CD4-positive, alpha-beta T cell treated with Interleukin-6 at 100 ng/mL for 8 hours (primary cell): ENCODE measurements around the gene OSBPL1A.
"Not testable (repeated sequence)": the region's sequence is repeated elsewhere in the genome, so short reads cannot be mapped to it uniquely, and the experiment has no call there.

ENCODE experiments used
- DNase-seq: peaks from one replicate; pipeline ENCODE4 v3.0.0-alpha.2; 2020; ENCODE audit warnings: mixed read lengths, low spot score

Gene OSBPL1A

GRCh38 chr18:24397131-24397693 lies 412 bp downstream of the OSBPL1A start:
- peak; percentile 4 for DNase-seq

- DNase-seq, result no peak
Observed at GRCh38 chr18:24396082-24396633, 1.5 kb downstream of the OSBPL1A start.

GRCh38 chr18:24395049-24395795 lies 2.4 kb downstream of the OSBPL1A start:
- DNase-seq, result no peak

- DNase-seq, result no peak
Observed at GRCh38 chr18:24388957-24389356, 8.7 kb downstream of the OSBPL1A start.

- DNase-seq, result no peak
Observed at GRCh38 chr18:24386681-24387080, 10.9 kb downstream of the OSBPL1A start.

- no peak for DNase-seq
Observed at GRCh38 chr18:24381126-24381525, 16.5 kb downstream of the OSBPL1A start.

GRCh38 chr18:24380163-24380747 lies 17.4 kb downstream of the OSBPL1A start:
- no peak for DNase-seq

GRCh38 chr18:24378598-24378997 lies 19.0 kb downstream of the OSBPL1A start:
- DNase-seq, result no peak

GRCh38 chr18:24376531-24376930 lies 21.1 kb downstream of the OSBPL1A start:
- DNase-seq, result not testable (repeated sequence)

- no peak for DNase-seq
Observed at GRCh38 chr18:24373328-24373727, 24.3 kb downstream of the OSBPL1A start.

- no peak for DNase-seq
Observed at GRCh38 chr18:24372279-24372872, 25.2 kb downstream of the OSBPL1A start.

- no peak for DNase-seq
Observed at GRCh38 chr18:24370120-24370519, 27.5 kb downstream of the OSBPL1A start.

- DNase-seq, result no peak
Observed at GRCh38 chr18:24369426-24369825, 28.2 kb downstream of the OSBPL1A start.

- DNase-seq, result no peak
Observed at GRCh38 chr18:24368749-24369148, 28.9 kb downstream of the OSBPL1A start.

GRCh38 chr18:24366328-24366727 lies 31.3 kb downstream of the OSBPL1A start:
- no peak for DNase-seq

- DNase-seq, result no peak
Observed at GRCh38 chr18:24364177-24364576, 33.4 kb downstream of the OSBPL1A start.

GRCh38 chr18:24362757-24363156 lies 34.9 kb downstream of the OSBPL1A start:
- no peak for DNase-seq

- peak; percentile 36 for DNase-seq
Observed at GRCh38 chr18:24359787-24360530, 37.7 kb downstream of the OSBPL1A start.

GRCh38 chr18:24354278-24354677 lies 43.3 kb downstream of the OSBPL1A start:
- no peak for DNase-seq

GRCh38 chr18:24346254-24346653 lies 51.4 kb downstream of the OSBPL1A start:
- no peak for DNase-seq

GRCh38 chr18:24344509-24344908 lies 53.1 kb downstream of the OSBPL1A start:
- no peak for DNase-seq

GRCh38 chr18:24342347-24342746 lies 55.3 kb downstream of the OSBPL1A start:
- no peak for DNase-seq
